ENCODE data around the gene REG1B. TPM values are rescaled to one million over a fixed set of nuclear protein-coding genes. Genes with fewer than 3 reads are reported as not detected.

Gene REG1B
- total and polyA plus RNA-seq, 9 of the 15 experiments (the other 6 are each of a cell fraction or from before 2014, with no cell fraction given) = 0.15 to 2.0 TPM; not detected in 7

GRCh38 chr2:79084495-79085135, 3.2 kb downstream of the REG1B start (continued):
- no peak for TF ChIP-seq NR2C2 (CRISPR knock-in tag; IDR thresholded peaks at IDR 0.05)
- no peak for TF ChIP-seq NR2C2 (tag; IDR thresholded peaks at IDR 0.05)
- no peak for TF ChIP-seq XRCC5 (IDR thresholded peaks at IDR 0.05; ENCODE audit: low read depth, low read length)
- no peak for TF ChIP-seq TCF7L2 (IDR thresholded peaks at IDR 0.05; ENCODE audit: low read depth, low read length)

GRCh38 chr2:79083597-79084251, 4.1 kb downstream of the REG1B start:
- ATAC-seq = no peak
- no peak overlapping the region for H3K4me2 ChIP-seq (ENCODE audit: insufficient read depth, low read length)
- no peak overlapping the region for H2AFZ ChIP-seq (ENCODE audit: low read depth, low read length)
- intact Hi-C loops (cut with micrococcal nuclease) = no loop called here
- no peaks in the 10 kb centered on the region for H3K27me3 ChIP-seq (ENCODE audit: control insufficient read depth in 2 of 2, insufficient read depth in 2 of 2, low read length in 2 of 2)
- H3K36me3 ChIP-seq (ENCODE audit: control insufficient read depth, insufficient read depth, low read length) = no peaks in the 10 kb centered on the region
- no peak for DNase-seq (ENCODE audit: extremely low read depth in 1 of 4, low spot score in 3 of 4)
- H3K4me1 ChIP-seq (replicated peaks in 1 of 2; ENCODE audit: control insufficient read depth in 2 of 2, insufficient read depth in 2 of 2, low read length in 2 of 2) = no peaks in the 10 kb centered on the region
- H3K9ac ChIP-seq (ENCODE audit: insufficient read depth in 1 of 2, low read depth in 2 of 2, low read length in 2 of 2) = no peak overlapping the region
- H3K27ac ChIP-seq (ENCODE audit: extremely low read depth, low read depth, low read length) = no peak overlapping the region
- no peak overlapping the region for H3K4me3 ChIP-seq
- FAIRE-seq = no peak
- BruUV-seq (replicated peaks) = no TSS peak
- POLR2A ChIA-PET = no interaction called here
- H3K79me2 ChIP-seq (ENCODE audit: control insufficient read depth, insufficient read depth, low read length) = no peaks in the 10 kb centered on the region
- CTCF ChIA-PET (ENCODE audit: low intra/inter-chr PET ratio) = no interaction called here
- TF ChIP-seq RFX7 (CRISPR knock-in tag; IDR thresholded peaks at IDR 0.05) (no peak), TCFL5 (CRISPR knock-in tag; conservative IDR thresholded peaks at IDR 0.05) (no peak), PHB2 (IDR thresholded peaks at IDR 0.05; ENCODE audit: low read depth) (no peak), BHLHE40 (IDR thresholded peaks at IDR 0.05; ENCODE audit: low read length) (no peak)
- TF ChIP-seq, protein P1, sequence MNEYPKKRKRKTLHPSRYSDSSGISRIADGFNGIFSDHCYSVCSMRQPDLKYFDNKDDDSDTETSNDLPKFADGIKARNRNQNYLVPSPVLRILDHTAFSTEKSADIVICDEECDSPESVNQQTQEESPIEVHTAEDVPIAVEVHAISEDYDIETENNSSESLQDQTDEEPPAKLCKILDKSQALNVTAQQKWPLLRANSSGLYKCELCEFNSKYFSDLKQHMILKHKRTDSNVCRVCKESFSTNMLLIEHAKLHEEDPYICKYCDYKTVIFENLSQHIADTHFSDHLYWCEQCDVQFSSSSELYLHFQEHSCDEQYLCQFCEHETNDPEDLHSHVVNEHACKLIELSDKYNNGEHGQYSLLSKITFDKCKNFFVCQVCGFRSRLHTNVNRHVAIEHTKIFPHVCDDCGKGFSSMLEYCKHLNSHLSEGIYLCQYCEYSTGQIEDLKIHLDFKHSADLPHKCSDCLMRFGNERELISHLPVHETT (CRISPR knock-in tag; conservative IDR thresholded peaks at IDR 0.05 in 1 of 2, IDR thresholded peaks at IDR 0.05 in 1 of 2) = no peak
- no peaks in the 10 kb centered on the region for H4K20me1 ChIP-seq (replicated peaks; ENCODE audit: control insufficient read depth, insufficient read depth, low read length)
- no peaks in the 10 kb centered on the region for H3K9me3 ChIP-seq (replicated peaks; ENCODE audit: control insufficient read depth, insufficient read depth, low read depth, low read length)
- in situ Hi-C loops (cut with MboI) = no loop called here
- no peaks in the 10 kb centered on the region for H3K9me1 ChIP-seq (ENCODE audit: control insufficient read depth, insufficient read depth, low read length)

Data from K562 (cell line).